Tibial nerve (tissue), 4 donors: Measurements from ENCODE around the gene GABRE. TPM values are rescaled to one million over a fixed set of nuclear protein-coding genes. Genes with fewer than 3 reads are reported as not detected.
A peak's percentile ranks its signal among the peaks of the same experiment; 100 is the strongest.

Experiments
- DNase-seq, 2 donors: peaks; one replicate each; pipeline ENCODE4 v3.0.0-alpha.2; 2019; ENCODE audit warnings: low spot score in 2 of 2
- H3K27ac ChIP-seq, 4 donors: fragments of 200-600 bp; sonication (generic) in 3 of 4; one replicate each; pipeline ENCODE4 v1.5.1; 2017 to 2019; ENCODE audit warnings: mild to moderate bottlenecking in 1 of 4
- H3K27me3 ChIP-seq, 2 donors: fragments of 200-600 bp; sonication (generic) in 1 of 2; one replicate each; pipeline versions ENCODE4 v1.5.1 to v1.6.0; 2017 to 2019
- H3K36me3 ChIP-seq, 3 donors: fragments of 200-600 bp; sonication (generic); one replicate each; pipeline ENCODE4 v1.5.1; 2018 to 2019
- H3K4me1 ChIP-seq, 4 donors: fragments of 200-600 bp; sonication (generic) in 3 of 4; one replicate each; pipeline ENCODE4 v1.5.1; 2017 to 2019
- H3K4me3 ChIP-seq, 4 donors: fragments of 200-600 bp; sonication (generic) in 3 of 4; one replicate each; pipeline ENCODE4 v1.5.1; 2017 to 2019; ENCODE audit warnings: mild to moderate bottlenecking in 1 of 4, moderate library complexity in 1 of 4
- H3K9me3 ChIP-seq, 4 donors: fragments of 200-600 bp; sonication (generic) in 3 of 4; one replicate each; pipeline ENCODE4 v1.5.1; 2017 to 2019
- EP300 ChIP-seq, 2 donors: sonication (generic); formaldehyde crosslinking; IDR thresholded peaks; one replicate each; pipeline ENCODE4 v1.6.1; 2017; ENCODE audit warnings: antibody characterized with exemption in 2 of 2, mild to moderate bottlenecking in 1 of 2
- POLR2A ChIP-seq, 2 donors: fragments of 450-650 bp; IDR thresholded peaks; one replicate each; pipeline ENCODE4 v1.6.1; 2017; ENCODE audit warnings: antibody characterized with exemption in 2 of 2, mild to moderate bottlenecking in 2 of 2, moderate library complexity in 2 of 2
- WGBS, 2 donors: methylation state at CpG; one replicate each; pipeline ENCODE4 v1.1.5; 2018; 5-methylcytosine and 5-hydroxymethylcytosine counted together
- total RNA-seq, 4 donors: library from RNA; depleted of rRNA; stranded (reverse); fragments of >200 nt; gene quantifications; one replicate each; pipeline ENCODE4 v1.1.0, GENCODE V29; 2016
- TF ChIP-seq, protein P1 (sequence below), 5 experiments: fragments of 200-600 bp in 3 of 5; fragments of 450-650 bp in 2 of 5; sonication (generic) in 3 of 5; IDR thresholded peaks; one replicate each; pipeline ENCODE4 v1.5.1; 2016 to 2019; ENCODE audit warnings: antibody characterized with exemption in 5 of 5, mild to moderate bottlenecking in 3 of 5, moderate library complexity in 2 of 5

Gene GABRE
- total RNA-seq, 4 donors from 2014 or later, result 14.5 to 84.6 (median 41.4) TPM

DNA sequence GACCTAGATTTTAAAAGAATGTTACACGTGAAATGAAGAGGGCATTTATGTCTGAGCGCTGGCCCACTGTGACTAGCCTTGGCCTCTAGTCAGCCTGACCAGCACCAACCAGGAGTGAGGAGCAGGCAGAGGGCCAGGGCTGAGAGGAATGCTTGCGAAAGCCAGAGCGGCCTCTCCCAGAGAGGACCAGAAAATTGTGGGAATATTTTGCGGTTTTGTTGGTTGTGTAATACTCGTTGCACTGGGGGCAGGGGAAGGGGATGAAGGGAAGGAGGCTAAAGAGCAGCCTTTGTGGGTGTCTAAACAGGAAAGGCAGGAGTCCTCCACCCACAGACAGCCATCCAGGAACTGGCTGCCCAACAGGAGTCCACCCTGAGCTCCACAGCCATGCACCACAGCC, 3.8 kb downstream of the GABRE start:
- TF ChIP-seq, protein P1, sequence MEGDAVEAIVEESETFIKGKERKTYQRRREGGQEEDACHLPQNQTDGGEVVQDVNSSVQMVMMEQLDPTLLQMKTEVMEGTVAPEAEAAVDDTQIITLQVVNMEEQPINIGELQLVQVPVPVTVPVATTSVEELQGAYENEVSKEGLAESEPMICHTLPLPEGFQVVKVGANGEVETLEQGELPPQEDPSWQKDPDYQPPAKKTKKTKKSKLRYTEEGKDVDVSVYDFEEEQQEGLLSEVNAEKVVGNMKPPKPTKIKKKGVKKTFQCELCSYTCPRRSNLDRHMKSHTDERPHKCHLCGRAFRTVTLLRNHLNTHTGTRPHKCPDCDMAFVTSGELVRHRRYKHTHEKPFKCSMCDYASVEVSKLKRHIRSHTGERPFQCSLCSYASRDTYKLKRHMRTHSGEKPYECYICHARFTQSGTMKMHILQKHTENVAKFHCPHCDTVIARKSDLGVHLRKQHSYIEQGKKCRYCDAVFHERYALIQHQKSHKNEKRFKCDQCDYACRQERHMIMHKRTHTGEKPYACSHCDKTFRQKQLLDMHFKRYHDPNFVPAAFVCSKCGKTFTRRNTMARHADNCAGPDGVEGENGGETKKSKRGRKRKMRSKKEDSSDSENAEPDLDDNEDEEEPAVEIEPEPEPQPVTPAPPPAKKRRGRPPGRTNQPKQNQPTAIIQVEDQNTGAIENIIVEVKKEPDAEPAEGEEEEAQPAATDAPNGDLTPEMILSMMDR (IDR thresholded peaks at IDR 0.05), result no peak
- TF ChIP-seq EP300 (IDR thresholded peaks at IDR 0.05), result peak in 1 of 2 donors; percentile 75
- WGBS, 2 donors, result 23 to 55% methylated on average over 6 of the region's 6 CpGs

DNA sequence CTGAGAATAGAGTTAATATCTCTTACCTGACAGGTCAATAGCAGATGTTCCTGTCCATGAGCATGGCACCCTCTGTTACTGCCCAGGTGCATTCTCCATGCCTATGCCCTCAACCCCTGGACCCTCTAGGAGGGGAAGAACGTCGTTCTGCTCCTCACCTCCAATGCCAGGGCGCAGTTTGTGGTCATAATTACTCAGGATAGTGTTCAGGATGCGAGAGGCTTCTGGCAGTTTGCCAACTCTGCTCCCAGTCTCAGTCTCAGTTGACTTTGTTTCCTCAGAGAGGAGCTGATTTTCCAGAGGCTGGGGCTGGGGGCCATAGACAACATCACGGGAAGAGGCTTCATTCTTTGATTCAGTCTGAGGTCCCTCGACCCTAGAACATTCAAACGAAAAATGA, 4.4 kb downstream of the GABRE start:
- Histone ChIP-seq H3K27ac (peak overlapping the region in 1 of 4 donors; percentile 20), H3K4me1 (peaks cover 0 to 12% (median 0%) of the 10 kb centered on the region in 4 donors), H3K9me3 (no peaks in the 10 kb centered on the region), H3K4me3 (no peak overlapping the region), H3K27me3 (no peaks in the 10 kb centered on the region), H3K36me3 (peaks cover 0 to 10% (median 0%) of the 10 kb centered on the region in 3 donors)
- TF ChIP-seq POLR2A (IDR thresholded peaks at IDR 0.05) (no peak), EP300 (IDR thresholded peaks at IDR 0.05) (no peak)
- TF ChIP-seq, protein P1 (IDR thresholded peaks at IDR 0.05), result no peak
- 61 to 74% methylated on average over 7 of the region's 7 CpGs for WGBS, 2 donors
- no peak for DNase-seq

More for the DNA sequence above, 3.8 kb downstream of the GABRE start:
- Histone ChIP-seq H3K4me1 (peaks cover 0 to 12% (median 0%) of the 10 kb centered on the region in 4 donors), H3K27me3 (no peaks in the 10 kb centered on the region), H3K9me3 (no peaks in the 10 kb centered on the region), H3K4me3 (no peak overlapping the region), H3K36me3 (peaks cover 0 to 10% (median 0%) of the 10 kb centered on the region in 3 donors), H3K27ac (peak overlapping the region in 2 of 4 donors; percentile 22 to 63)
- DNase-seq, result peak; percentile 40 to 67

DNA sequence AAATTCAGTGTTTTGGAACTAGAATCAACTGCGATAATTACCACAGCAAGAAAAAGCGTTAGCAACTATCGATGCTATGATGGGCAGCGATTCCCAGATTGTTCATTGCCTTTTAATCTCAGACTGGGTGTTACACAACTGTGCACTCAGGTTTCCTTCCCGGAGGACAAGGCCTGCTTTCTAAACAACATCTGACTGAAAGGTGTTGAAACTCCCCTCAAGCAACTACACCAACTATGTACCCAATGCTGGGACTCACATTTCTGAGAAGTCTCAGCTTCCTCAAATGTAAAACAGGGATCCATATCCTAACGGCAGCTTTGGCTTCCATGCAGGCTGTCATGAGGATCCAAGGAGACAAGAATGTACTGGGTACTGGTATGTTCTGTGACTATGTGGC, 8.2 kb downstream of the GABRE start:
- 89 to 92% methylated on average over 6 of the region's 6 CpGs for WGBS, 2 donors
- TF ChIP-seq, protein P1 (IDR thresholded peaks at IDR 0.05), result no peak
- TF ChIP-seq POLR2A (IDR thresholded peaks at IDR 0.05), result no peak
- TF ChIP-seq EP300 (IDR thresholded peaks at IDR 0.05), result no peak
- Histone ChIP-seq H3K4me3 (no peak overlapping the region), H3K36me3 (peaks cover 0 to 10% (median 0%) of the 10 kb centered on the region in 3 donors), H3K27ac (no peak overlapping the region), H3K27me3 (no peaks in the 10 kb centered on the region), H3K4me1 (peaks cover 0 to 12% (median 0%) of the 10 kb centered on the region in 4 donors), H3K9me3 (no peaks in the 10 kb centered on the region)
- no peak for DNase-seq

DNA sequence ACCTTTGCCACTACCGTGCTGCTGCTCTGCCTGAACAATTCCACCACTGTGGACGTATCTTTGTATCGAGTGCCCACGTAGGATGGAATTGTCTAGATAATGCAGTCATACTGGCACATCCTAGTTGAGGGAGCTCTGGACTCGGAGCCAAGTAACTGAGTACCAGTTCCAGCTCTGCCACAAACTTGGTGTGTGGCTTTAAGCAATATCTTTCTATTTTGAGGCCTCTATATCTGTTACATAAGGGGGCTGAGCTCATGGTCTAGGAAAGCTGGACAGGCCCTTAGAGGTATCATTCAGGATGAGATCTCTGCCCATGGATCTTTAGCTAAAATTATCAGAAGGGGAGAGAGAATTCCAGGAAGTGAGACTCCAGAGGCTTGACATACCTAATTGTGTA, 12.4 kb downstream of the GABRE start:
- H3K9me3 ChIP-seq, result no peaks in the 10 kb centered on the region
- DNase-seq, result no peak
- no peaks in the 10 kb centered on the region for H3K4me1 ChIP-seq
- no peak overlapping the region for H3K4me3 ChIP-seq
- no peak for TF ChIP-seq POLR2A (IDR thresholded peaks at IDR 0.05)
- TF ChIP-seq EP300 (IDR thresholded peaks at IDR 0.05), result no peak
- TF ChIP-seq, protein P1 (IDR thresholded peaks at IDR 0.05), result no peak
- no peaks in the 10 kb centered on the region for H3K27me3 ChIP-seq
- H3K27ac ChIP-seq, result no peak overlapping the region
- H3K36me3 ChIP-seq, result peaks cover 0 to 29% (median 0%) of the 10 kb centered on the region in 3 donors
- WGBS, 2 donors, result 82 to 94% methylated on average over 4 to 5 of the region's 5 CpGs

DNA sequence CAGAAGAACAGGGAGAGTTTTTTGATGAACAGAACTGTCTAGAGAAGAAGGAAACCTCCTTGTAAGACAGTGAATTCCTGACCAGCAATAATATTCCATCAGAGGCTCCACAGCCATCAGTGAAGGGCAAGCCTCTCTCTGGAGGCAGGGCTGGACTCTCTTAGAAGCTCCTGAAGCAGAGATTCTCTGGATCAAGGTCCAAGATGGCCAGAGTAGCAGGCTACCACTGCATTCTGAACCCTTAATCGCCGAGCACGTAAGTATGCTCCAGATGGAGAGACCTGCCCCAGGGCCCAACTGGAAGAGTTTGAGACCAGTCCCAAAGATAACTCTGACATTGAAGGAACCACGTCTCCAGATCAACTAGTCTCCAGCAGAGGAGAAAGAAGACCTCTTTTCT, 16.4 kb downstream of the GABRE start:
- Histone ChIP-seq H3K36me3 (peaks cover 0 to 51% (median 0%) of the 10 kb centered on the region in 3 donors), H3K27me3 (no peaks in the 10 kb centered on the region), H3K9me3 (no peaks in the 10 kb centered on the region), H3K4me3 (no peak overlapping the region), H3K4me1 (no peaks in the 10 kb centered on the region), H3K27ac (no peak overlapping the region)
- DNase-seq, result no peak
- TF ChIP-seq EP300 (IDR thresholded peaks at IDR 0.05), result no peak
- no peak for TF ChIP-seq POLR2A (IDR thresholded peaks at IDR 0.05)
- TF ChIP-seq, protein P1 (IDR thresholded peaks at IDR 0.05), result no peak
- 91 to 100% methylated on average over 4 of the region's 4 CpGs for WGBS, 2 donors
